Hematopoietic multipotent progenitor cell treated with erythropoietin and hydrocortisone succinate and interleukin-3 and kit ligand, for 17 days (in vitro differentiated cells): Measurements from ENCODE around the gene EOLA1.
"Not testable (repeated sequence)": the region's sequence is repeated elsewhere in the genome, so short reads cannot be mapped to it uniquely, and the experiment has no call there.

Source experiments
- DNase-seq: peaks from one replicate; pipeline ENCODE4 v3.0.0-alpha.2; 2015; ENCODE audit warnings: low spot score

Gene EOLA1

DNA sequence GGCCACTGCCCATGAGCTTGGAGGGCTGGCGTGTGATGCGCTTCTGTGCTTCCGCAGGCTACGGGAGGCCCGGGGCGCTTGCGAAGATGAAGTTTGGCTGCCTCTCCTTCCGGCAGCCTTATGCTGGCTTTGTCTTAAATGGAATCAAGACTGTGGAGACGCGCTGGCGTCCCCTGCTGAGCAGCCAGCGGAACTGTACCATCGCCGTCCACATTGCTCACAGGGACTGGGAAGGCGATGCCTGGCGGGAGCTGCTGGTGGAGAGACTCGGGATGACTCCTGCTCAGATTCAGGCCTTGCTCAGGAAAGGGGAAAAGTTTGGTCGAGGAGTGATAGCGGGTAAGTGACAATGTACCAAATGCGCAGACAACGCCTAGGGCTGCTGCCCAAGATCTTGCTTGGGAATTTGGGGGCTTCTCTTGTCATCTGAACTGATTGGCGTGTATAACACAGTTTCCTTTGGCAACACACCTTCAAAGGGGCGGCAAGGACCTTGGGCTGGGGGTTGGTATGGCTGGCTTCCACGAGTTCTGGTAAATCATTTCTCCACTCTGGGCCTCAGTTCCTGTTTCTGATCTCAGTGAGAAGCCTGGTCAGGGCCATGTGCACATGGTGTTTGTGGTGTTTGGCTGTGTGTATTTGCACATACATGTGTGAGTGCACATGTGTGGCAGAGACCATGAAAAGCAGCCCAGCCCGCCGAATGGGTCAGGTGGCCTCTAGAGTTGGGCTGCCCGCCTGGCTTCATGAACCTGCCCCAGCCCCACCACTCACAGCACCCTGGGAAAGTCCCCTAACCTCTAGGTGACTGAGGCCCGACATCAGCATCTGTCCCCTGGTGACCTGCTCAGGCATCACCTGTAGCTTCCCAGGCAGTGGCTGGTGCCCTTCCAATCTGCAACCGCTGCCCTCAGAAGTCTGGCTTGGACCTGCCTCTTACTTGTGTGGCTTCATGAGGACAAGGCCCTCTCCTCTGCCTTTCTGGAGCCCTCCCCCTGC, 5.0 kb downstream of the EOLA1 start:
- DNase-seq = not testable (repeated sequence)

GRCh38 chrX:149546962-149547361, 6.2 kb downstream of the EOLA1 start:
- DNase-seq = not testable (repeated sequence)

DNA sequence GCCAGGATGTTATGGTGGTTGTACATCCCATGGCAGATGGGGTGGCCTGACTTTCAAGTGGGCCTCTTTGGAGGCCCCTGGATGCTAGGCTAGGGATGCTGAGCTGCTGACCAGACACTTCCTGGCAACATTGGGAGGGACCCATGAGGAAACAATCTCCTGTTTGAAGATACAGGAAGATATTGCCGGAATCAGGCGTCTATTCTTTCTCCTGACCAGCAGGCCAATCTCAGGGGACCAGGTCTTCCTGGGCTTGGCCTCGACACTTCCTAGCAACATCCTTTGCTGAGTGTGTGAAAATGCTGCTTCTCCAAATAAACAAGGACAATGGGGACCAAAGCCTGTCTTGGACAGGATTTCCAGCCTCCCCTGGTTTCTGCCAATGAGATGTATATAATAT, 7.0 kb downstream of the EOLA1 start:
- DNase-seq = not testable (repeated sequence)

- not testable (repeated sequence) for DNase-seq
Observed at GRCh38 chrX:149549701-149550100, 8.9 kb downstream of the EOLA1 start, which contains the start of gene HSFX3. Gene HSFX3, minus strand, starts transcription at chrX:149549924. Its CDS starts 72 bp downstream, at chrX:149549852.

DNA sequence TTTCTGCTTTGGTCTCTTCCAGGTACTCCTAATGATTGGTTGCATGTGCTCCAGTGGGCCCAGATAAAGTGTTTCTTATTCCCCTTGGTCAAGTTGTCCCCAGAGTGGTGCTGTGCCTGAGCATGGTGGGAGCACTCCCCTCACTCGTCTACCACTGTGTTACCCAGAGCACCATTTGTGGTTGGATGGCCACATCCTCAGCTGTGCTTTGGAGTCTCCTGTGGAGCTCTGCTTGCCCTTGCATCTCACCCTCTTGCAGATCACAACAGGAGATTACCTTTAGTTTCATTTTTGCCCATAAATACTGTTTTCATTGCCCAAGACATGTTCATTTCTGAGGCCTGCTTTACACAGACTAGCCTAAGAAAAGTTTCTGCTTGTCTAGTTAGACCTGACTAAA, 9.6 kb downstream of the EOLA1 start:
- not testable (repeated sequence) for DNase-seq

GRCh38 chrX:149551245-149551938, 10.6 kb downstream of the EOLA1 start:
- not testable (repeated sequence) for DNase-seq

GRCh38 chrX:149551939-149552248, 11.1 kb downstream of the EOLA1 start:
- DNase-seq = not testable (repeated sequence)

GRCh38 chrX:149555251-149555650, 14.4 kb downstream of the EOLA1 start:
- DNase-seq = not testable (repeated sequence)

DNA sequence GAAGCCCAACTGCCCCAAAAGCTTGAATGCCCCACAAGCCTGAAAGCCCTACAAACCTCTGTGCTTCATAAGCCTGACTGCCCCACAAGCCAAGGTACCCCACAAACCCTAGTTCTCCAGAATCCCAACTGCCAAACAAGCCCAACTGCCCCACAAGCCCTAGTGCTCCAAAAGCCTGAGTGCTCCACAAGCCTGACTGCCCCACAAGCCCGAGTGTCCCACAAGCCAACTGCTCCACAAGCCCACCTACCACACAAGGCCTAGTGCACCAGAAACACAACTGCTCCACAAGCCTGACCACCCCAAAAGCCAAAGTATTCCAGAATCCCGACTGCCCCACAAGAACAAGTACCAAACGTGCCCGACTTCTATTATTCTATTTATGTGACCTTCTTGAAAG, 22.5 kb downstream of the EOLA1 start:
- no peak for DNase-seq

GRCh38 chrX:149567621-149568417, 27.0 kb downstream of the EOLA1 start:
- no peak for DNase-seq

DNA sequence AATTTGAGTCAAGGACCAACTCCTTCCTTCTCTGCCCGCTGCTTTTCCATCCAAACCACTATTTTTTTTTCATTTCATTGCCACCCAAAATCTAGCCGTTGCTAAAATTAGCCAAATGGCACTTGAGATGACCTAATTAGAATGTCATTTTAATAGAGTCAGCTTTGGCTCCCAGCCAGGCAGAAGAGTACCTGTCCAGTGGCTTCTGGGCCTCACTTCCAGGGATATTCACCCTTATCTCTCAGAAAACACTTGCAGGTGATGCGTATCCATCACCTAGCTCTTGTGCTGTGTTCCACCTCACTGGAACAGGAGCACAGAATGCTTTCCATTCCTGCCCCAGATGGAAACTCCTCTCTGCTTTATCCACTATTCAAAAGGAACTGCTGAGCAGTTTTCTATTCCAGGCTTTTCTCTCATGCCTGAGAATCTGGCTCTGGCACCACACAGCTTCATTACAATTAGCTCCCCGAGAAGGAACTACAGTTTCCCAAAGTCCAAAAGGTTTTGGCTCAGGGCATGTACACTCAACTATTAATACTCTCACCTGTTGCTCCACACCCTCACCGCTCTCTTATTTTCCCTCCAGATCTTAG, 28.0 kb downstream of the EOLA1 start:
- no peak for DNase-seq

- no peak for DNase-seq
Observed at GRCh38 chrX:149569770-149570169, 29.0 kb downstream of the EOLA1 start.

- DNase-seq = no peak
Observed at GRCh38 chrX:149570668-149571067, 29.9 kb downstream of the EOLA1 start.

- no peak for DNase-seq
Observed at GRCh38 chrX:149571770-149572169, 31.0 kb downstream of the EOLA1 start.

DNA sequence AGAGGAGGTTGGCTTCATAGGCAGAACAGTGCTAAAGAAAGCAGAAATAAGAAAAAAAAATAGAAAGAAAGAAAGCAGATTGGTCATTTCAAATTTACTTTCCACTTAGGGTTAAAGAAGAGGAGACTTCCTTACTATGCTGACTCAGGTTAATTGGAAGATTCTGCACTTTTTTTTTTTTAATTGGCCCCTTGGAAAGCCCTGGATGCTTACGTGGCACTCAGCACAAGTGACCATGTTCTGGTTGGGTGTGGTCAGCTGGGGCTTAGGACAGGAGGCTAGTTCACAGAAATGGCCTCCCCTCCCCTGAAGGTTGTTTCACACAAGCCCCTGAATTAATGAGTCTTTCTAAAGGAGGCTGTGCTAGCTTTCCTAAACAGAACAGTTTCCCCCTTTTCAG, 31.9 kb downstream of the EOLA1 start:
- no peak for DNase-seq

DNA sequence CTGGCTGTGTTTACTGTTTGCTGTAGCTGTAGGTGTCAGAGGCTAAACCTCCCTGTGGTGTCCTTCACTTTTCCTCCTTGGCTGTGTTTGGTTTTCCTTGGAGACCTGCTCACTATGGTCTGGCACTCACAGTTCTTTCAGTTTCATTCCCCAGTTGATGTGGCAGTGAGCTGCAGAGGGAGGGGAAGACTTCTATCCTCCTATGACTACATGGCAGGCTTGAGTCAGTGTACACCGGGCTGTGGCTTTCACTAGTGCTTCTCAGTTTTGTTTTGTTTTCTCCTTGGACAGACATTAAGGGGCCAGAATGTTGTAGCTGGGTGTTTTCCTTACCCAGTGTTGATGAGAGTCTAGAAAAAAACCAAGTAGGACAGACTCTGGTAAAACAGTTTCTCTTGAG, 32.6 kb downstream of the EOLA1 start:
- DNase-seq = not testable (repeated sequence)

DNA sequence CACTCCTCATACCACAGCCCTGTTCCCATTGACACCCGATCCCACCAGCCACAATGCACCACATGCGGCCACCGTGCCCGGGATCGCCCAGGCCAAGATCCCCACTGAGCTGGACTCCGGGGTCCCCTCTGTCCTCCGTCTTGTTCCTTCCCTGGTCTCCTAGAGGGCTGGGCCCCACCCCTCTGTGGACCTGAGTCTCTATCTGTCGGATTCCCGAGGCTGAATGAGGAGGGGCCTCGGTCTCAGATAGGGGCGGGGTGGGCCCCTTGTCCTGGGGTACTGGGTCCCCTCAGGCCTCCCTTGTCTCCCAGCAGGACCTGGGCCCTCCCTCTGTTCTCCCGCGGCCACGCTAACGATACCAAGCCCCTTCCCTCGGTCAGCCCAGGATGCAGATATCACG, 44.8 kb downstream of the EOLA1 start:
- DNase-seq = not testable (repeated sequence)

DNA sequence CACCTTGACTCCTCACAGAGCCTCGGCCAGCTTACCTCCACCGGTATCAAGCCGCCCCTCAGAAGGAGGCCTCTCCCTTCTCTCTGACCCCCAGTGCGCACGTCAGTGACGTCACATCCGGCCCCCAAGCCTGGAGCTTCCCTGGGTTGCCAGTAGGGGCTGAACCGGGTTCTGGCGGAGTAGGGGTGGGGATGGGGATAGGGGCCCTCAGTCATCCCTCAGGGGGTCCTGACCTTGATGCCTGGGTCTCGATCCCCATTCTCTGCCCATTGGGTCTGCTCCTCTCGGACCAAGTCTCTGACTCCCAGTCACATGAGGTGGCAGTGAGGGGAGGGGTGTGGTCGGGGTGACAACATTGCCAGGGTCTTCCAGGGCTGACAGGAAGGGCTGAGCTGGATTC, 46.5 kb downstream of the EOLA1 start, which contains the start of gene MAGEA9B:
MAGEA9B (minus strand) TSS at position 101 of the 400 bp plus-strand sequence. CDS start 4,280 bp downstream, outside the sequence.
- DNase-seq = not testable (repeated sequence)

- DNase-seq = not testable (repeated sequence)
Observed at GRCh38 chrX:149590993-149591392, 50.2 kb downstream of the EOLA1 start.

DNA sequence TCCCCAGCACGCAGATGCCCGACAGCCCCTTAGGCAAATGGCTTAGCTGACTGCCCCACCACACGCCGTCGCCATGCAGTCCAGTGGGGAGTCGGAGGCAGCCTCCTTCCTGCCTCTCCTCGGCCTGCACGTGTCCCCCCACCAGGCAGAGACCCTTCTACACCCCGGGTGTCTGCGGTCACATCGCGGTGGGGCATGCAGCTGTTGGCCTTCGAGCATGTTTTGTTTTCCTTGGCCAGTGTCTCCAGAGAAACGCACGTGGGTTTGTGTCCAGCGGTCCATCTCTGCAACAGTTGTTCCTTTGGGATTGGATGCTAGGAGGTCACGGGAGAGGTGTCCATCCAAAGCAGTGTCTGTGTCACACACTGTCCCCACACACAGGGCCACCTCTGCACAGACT, 54.4 kb downstream of the EOLA1 start, which contains the start of gene HSFX2:
HSFX2 (minus strand) TSS at position 101 of the 400 bp plus-strand sequence. CDS start 614 bp downstream, outside the sequence.
- not testable (repeated sequence) for DNase-seq

DNA sequence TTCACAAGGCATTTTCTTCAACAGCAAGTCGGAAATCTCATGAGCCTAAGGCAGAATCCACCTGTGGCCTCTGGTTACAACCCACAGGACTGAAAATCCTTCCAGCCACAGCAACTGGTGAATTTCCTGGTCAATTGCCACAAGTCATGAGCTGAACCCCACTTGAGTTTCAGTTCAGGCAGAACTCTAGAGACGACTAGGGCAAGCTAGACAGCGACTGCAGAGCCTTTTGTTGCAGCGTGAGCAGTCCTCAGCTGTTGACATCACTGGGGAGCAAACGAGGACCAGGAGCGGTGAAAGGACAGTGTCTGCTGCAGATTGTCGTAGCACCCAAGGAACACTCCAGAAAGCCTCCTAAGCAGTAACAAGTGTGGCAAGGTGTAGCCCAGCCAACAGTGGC, 55.1 kb downstream of the EOLA1 start:
- DNase-seq = not testable (repeated sequence)
